Body of pancreas (tissue), 4 donors: ENCODE data around the gene INPP1.

ENCODE experiments used
- CTCF ChIP-seq, 7 experiments: fragments of 450-650 bp in 4 of 7; fragments of 200-600 bp in 3 of 7; sonication (generic) in 3 of 7; IDR thresholded peaks; one replicate each; pipeline ENCODE4 v1.5.1; 2016 to 2019; ENCODE audit warnings: antibody characterized with exemption in 7 of 7
- POLR2A ChIP-seq, 3 donors: fragments of 450-650 bp; IDR thresholded peaks; one replicate each; pipeline ENCODE4 v1.6.1; 2016; ENCODE audit warnings: antibody characterized with exemption in 3 of 3, mild to moderate bottlenecking in 2 of 3

GRCh38 chr2:190413421-190413820 lies 70.0 kb downstream of the INPP1 start:
- TF ChIP-seq POLR2A (IDR thresholded peaks at IDR 0.05) = no peak
- TF ChIP-seq CTCF (IDR thresholded peaks at IDR 0.05) = no peak
